ENCODE measurements around the gene SEC61A1. TPM values are rescaled to one million over a fixed set of nuclear protein-coding genes. Genes with fewer than 3 reads are reported as not detected.

Gene SEC61A1
- polyA plus RNA-seq, 2 of the 4 experiments (the other 2 are of a cell fraction): 93.5 to 180 TPM

DNA sequence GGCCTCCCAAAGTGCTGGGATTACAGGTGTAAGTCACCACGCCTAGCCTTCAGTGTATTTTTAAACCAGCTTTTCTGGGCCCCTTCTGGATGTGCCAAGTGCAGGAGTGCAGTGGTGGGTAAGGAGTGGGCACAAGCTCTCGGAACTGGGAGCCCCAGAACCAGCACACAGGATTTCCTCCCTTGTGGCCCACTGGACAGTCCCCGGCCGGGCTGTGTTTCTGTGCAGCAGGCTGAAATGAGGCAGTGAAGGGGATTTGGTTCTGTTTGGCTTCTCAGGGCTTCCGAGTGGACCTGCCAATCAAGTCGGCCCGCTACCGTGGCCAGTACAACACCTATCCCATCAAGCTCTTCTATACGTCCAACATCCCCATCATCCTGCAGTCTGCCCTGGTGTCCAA lies 14.4 kb downstream of the SEC61A1 start:
- H3K4me1 ChIP-seq: no peaks in the 10 kb centered on the region
- DNase-seq (ENCODE audit: low read depth in 1 of 2, low spot score in 1 of 2) (no peak), ATAC-seq (no peak), FAIRE-seq (no peak)
- 97% methylated on average over 9 of the region's 9 CpGs for WGBS (ENCODE audit: missing lambda C conversion rate)
- ChIA-PET POLR2A (no interaction called here), CTCF (interaction anchor here (0.9 to 2.7 kb wide), 7 partner anchors 10 to 414 kb away, joined by 3 to 13 read pairs (median 7); no protein-coding TSS in a partner anchor)
- H3K9me3 ChIP-seq: no peaks in the 10 kb centered on the region
- no peak overlapping the region for H3K4me3 ChIP-seq
- no peak overlapping the region for H3K27ac ChIP-seq
- H3K4me2 ChIP-seq: no peak overlapping the region
- TF ChIP-seq FOSB (CRISPR knock-in tag; IDR thresholded peaks at IDR 0.05) (no peak), SMC3 (IDR thresholded peaks at IDR 0.05) (no peak), PHF8 (IDR thresholded peaks at IDR 0.05; ENCODE audit: borderline replicate concordance, low read depth) (no peak), FOXS1 (CRISPR knock-in tag; IDR thresholded peaks at IDR 0.05) (no peak), JUN (IDR thresholded peaks at IDR 0.05) (no peak), NPAS2 (CRISPR knock-in tag; IDR thresholded peaks at IDR 0.05; ENCODE audit: borderline replicate concordance) (no peak), EHF (CRISPR knock-in tag; IDR thresholded peaks at IDR 0.05) (no peak)
- TF ChIP-seq, protein P1, sequence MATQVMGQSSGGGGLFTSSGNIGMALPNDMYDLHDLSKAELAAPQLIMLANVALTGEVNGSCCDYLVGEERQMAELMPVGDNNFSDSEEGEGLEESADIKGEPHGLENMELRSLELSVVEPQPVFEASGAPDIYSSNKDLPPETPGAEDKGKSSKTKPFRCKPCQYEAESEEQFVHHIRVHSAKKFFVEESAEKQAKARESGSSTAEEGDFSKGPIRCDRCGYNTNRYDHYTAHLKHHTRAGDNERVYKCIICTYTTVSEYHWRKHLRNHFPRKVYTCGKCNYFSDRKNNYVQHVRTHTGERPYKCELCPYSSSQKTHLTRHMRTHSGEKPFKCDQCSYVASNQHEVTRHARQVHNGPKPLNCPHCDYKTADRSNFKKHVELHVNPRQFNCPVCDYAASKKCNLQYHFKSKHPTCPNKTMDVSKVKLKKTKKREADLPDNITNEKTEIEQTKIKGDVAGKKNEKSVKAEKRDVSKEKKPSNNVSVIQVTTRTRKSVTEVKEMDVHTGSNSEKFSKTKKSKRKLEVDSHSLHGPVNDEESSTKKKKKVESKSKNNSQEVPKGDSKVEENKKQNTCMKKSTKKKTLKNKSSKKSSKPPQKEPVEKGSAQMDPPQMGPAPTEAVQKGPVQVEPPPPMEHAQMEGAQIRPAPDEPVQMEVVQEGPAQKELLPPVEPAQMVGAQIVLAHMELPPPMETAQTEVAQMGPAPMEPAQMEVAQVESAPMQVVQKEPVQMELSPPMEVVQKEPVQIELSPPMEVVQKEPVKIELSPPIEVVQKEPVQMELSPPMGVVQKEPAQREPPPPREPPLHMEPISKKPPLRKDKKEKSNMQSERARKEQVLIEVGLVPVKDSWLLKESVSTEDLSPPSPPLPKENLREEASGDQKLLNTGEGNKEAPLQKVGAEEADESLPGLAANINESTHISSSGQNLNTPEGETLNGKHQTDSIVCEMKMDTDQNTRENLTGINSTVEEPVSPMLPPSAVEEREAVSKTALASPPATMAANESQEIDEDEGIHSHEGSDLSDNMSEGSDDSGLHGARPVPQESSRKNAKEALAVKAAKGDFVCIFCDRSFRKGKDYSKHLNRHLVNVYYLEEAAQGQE (IDR thresholded peaks at IDR 0.05): no peak
- TF ChIP-seq, protein P2, sequence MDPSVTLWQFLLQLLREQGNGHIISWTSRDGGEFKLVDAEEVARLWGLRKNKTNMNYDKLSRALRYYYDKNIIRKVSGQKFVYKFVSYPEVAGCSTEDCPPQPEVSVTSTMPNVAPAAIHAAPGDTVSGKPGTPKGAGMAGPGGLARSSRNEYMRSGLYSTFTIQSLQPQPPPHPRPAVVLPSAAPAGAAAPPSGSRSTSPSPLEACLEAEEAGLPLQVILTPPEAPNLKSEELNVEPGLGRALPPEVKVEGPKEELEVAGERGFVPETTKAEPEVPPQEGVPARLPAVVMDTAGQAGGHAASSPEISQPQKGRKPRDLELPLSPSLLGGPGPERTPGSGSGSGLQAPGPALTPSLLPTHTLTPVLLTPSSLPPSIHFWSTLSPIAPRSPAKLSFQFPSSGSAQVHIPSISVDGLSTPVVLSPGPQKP (IDR thresholded peaks at IDR 0.05; ENCODE audit: low read depth, low read length): no peak
- TF ChIP-seq, protein P3, sequence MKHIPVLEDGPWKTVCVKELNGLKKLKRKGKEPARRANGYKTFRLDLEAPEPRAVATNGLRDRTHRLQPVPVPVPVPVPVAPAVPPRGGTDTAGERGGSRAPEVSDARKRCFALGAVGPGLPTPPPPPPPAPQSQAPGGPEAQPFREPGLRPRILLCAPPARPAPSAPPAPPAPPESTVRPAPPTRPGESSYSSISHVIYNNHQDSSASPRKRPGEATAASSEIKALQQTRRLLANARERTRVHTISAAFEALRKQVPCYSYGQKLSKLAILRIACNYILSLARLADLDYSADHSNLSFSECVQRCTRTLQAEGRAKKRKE (CRISPR knock-in tag; IDR thresholded peaks at IDR 0.05; ENCODE audit: low read depth): no peak
- TF ChIP-seq, protein P4, sequence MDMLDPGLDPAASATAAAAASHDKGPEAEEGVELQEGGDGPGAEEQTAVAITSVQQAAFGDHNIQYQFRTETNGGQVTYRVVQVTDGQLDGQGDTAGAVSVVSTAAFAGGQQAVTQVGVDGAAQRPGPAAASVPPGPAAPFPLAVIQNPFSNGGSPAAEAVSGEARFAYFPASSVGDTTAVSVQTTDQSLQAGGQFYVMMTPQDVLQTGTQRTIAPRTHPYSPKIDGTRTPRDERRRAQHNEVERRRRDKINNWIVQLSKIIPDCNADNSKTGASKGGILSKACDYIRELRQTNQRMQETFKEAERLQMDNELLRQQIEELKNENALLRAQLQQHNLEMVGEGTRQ (IDR thresholded peaks at IDR 0.05): no peak

DNA sequence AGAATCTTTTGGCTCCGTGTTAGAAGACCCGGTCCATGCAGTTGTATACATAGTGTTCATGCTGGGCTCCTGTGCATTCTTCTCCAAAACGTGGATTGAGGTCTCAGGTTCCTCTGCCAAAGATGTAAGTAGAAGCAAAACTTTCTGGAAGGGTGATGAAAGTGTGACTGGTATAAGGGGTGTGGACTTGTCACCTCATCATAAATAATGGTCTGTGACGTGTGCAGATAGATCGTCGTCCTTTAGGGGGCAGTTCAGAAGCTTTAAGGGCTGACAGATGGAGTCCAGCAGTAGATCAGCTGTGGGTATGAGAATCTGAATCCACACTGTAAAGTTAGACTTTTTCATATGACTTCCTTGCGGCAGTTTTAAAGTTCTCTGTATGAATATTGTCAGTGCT lies 15.3 kb downstream of the SEC61A1 start:
- 55% methylated on average over 7 of the region's 7 CpGs for WGBS (ENCODE audit: missing lambda C conversion rate)
- Histone ChIP-seq H3K4me3 (no peak overlapping the region), H3K9me3 (no peaks in the 10 kb centered on the region), H3K4me1 (no peaks in the 10 kb centered on the region), H3K4me2 (no peak overlapping the region), H3K27ac (no peak overlapping the region)
- TF ChIP-seq ZC3H11A (IDR thresholded peaks at IDR 0.05) (no peak), RAD21 (conservative IDR thresholded peaks at IDR 0.05 in 1 of 2, IDR thresholded peaks at IDR 0.05 in 1 of 2) (no peak), POLR2A (IDR thresholded peaks at IDR 0.05; ENCODE audit: low read length) (no peak), TFCP2L1 (CRISPR knock-in tag; IDR thresholded peaks at IDR 0.05) (no peak), MAZ (IDR thresholded peaks at IDR 0.05; ENCODE audit: borderline replicate concordance, low read depth, low read length) (no peak), ESRRA (IDR thresholded peaks at IDR 0.05; ENCODE audit: borderline replicate concordance, low read length) (no peak), KDM1A (IDR thresholded peaks at IDR 0.05; ENCODE audit: low read depth) (no peak), RNF2 (IDR thresholded peaks at IDR 0.05; ENCODE audit: borderline replicate concordance, low read depth) (no peak), CHD2 (IDR thresholded peaks at IDR 0.05; ENCODE audit: low read length, partially characterized antibody) (no peak), SMC3 (IDR thresholded peaks at IDR 0.05) (no peak), NFE2L2 (conservative IDR thresholded peaks at IDR 0.05; ENCODE audit: low read length) (no peak), NPAS2 (CRISPR knock-in tag; IDR thresholded peaks at IDR 0.05; ENCODE audit: borderline replicate concordance) (no peak), FOSL2 (IDR thresholded peaks at IDR 0.05) (no peak), FOSL2 (CRISPR knock-in tag; IDR thresholded peaks at IDR 0.05) (no peak), POLR2AphosphoS2 (conservative IDR thresholded peaks at IDR 0.05; ENCODE audit: low read length) (no peak), CEBPB (IDR thresholded peaks at IDR 0.05) (no peak)
- TF ChIP-seq, protein P5, sequence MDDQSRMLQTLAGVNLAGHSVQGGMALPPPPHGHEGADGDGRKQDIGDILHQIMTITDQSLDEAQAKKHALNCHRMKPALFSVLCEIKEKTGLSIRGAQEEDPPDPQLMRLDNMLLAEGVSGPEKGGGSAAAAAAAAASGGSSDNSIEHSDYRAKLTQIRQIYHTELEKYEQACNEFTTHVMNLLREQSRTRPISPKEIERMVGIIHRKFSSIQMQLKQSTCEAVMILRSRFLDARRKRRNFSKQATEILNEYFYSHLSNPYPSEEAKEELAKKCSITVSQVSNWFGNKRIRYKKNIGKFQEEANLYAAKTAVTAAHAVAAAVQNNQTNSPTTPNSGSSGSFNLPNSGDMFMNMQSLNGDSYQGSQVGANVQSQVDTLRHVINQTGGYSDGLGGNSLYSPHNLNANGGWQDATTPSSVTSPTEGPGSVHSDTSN (IDR thresholded peaks at IDR 0.05): no peak
- TF ChIP-seq, protein P6, sequence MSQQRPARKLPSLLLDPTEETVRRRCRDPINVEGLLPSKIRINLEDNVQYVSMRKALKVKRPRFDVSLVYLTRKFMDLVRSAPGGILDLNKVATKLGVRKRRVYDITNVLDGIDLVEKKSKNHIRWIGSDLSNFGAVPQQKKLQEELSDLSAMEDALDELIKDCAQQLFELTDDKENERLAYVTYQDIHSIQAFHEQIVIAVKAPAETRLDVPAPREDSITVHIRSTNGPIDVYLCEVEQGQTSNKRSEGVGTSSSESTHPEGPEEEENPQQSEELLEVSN (IDR thresholded peaks at IDR 0.05; ENCODE audit: borderline replicate concordance, low read depth): no peak
- peak; percentile 16 to 29 for DNase-seq (ENCODE audit: low read depth in 1 of 2, low spot score in 1 of 2)
- POLR2A ChIA-PET: no interaction called here
- FAIRE-seq: no peak
- CTCF ChIA-PET: interaction anchor here (0.9 to 2.7 kb wide), 6 partner anchors 9 to 66 kb away, joined by 3 to 13 read pairs (median 7); no protein-coding TSS in a partner anchor
- ATAC-seq: peak in 1 of 2 experiments; percentile 44; a peak in 2 of 6 replicates

All from A549 (cell line).